ENCODE data around the gene RALGPS1.

DNA sequence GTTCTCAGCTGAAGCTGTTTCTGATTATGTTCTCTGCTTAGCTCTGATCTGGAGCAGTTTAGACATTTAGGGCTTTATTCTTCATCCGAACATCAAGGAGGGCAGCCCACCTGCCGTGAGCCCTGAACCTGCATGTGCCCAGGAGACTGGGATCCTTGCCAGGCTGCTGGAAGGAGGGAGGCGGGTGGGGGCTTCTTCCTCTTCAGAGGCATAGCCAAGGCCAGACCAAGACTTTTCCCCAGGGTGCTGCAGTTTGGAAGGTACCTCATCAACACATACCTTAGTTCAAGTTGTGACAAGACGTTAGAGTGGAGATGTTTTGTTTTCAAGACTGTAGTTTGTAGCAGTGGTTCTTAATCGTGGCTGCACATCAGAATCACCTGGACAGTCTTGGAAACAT is 64.9 kb downstream of the RALGPS1 start:
- no peak for TF ChIP-seq CTCF (conservative IDR thresholded peaks at IDR 0.05)
- TF ChIP-seq ZFX (IDR thresholded peaks at IDR 0.05), result no peak
